ENCODE results near the gene RUNX2.

DNA sequence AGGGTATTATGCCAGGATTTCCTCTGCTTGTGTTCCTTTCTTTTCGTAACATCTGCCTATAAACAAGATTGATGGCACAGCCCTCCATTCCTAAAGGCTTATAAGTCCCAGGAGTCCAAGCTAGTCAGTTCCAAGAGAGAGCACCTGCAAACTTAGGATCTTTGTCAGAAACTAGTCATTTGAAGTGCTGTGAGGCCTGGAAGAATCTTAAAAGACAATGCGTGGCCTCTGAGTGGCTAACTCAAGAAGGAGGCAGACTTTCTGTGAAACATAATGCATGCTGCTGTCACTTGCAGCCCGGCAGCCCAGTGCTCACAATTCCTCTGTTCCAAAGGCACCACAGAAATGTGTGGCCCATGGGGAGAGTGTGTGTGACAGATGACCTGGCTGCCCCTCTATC lies 184.6 kb downstream of the RUNX2 start:
- TF ChIP-seq, protein P1, sequence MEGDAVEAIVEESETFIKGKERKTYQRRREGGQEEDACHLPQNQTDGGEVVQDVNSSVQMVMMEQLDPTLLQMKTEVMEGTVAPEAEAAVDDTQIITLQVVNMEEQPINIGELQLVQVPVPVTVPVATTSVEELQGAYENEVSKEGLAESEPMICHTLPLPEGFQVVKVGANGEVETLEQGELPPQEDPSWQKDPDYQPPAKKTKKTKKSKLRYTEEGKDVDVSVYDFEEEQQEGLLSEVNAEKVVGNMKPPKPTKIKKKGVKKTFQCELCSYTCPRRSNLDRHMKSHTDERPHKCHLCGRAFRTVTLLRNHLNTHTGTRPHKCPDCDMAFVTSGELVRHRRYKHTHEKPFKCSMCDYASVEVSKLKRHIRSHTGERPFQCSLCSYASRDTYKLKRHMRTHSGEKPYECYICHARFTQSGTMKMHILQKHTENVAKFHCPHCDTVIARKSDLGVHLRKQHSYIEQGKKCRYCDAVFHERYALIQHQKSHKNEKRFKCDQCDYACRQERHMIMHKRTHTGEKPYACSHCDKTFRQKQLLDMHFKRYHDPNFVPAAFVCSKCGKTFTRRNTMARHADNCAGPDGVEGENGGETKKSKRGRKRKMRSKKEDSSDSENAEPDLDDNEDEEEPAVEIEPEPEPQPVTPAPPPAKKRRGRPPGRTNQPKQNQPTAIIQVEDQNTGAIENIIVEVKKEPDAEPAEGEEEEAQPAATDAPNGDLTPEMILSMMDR (conservative IDR thresholded peaks at IDR 0.05; ENCODE audit: low read depth, low read length): no peak
- TF ChIP-seq EZH2 (IDR thresholded peaks at IDR 0.05; ENCODE audit: low read length, unreplicated experiment): no peak
- TF ChIP-seq EZH2phosphoT487 (IDR thresholded peaks at IDR 0.05; ENCODE audit: borderline replicate concordance, low read length): no peak

Measured in PC-3 (cell line).